Measurements from ENCODE around the gene LCN15.
"Not testable (repeated sequence)": the region's sequence is repeated elsewhere in the genome, so short reads cannot be mapped to it uniquely, and the experiment has no call there.

The LCN15 gene, protein sequence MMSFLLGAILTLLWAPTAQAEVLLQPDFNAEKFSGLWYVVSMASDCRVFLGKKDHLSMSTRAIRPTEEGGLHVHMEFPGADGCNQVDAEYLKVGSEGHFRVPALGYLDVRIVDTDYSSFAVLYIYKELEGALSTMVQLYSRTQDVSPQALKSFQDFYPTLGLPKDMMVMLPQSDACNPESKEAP

DNA sequence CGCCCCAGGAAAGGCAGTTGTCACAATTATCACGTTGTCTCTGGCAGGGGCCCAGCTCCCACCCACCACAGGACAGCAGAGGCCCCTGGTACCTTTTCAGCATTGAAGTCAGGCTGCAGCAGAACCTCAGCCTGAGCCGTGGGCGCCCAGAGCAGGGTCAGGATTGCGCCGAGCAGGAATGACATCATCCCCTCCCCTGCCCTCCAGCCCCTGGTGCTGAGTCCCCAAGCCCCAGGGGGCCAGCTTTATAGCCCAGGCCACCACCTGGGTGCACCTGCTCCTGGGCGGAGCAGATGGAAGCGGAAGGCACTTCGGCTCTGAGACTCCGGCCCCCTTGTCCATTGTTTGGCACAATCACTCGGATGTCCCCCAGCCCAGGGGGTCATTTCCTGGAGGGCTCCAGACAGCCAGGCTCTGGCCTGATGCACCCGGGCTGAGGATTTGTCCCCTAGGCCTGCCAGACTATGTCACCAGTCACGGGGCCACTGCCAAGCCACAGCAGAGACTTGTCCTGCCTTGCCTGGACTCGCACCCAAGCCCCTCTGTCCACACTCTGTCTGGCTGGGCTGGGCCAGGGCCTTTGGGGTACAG, at the start of gene LCN15:
LCN15 (minus strand) TSS at position 218 of the 591 bp plus-strand sequence; CDS start at position 188, 30 bp downstream.
- Histone ChIP-seq H3K4me3 (no peak within 1 kb of the TSS), H3K27ac (no peak within 1 kb of the TSS)

DNA sequence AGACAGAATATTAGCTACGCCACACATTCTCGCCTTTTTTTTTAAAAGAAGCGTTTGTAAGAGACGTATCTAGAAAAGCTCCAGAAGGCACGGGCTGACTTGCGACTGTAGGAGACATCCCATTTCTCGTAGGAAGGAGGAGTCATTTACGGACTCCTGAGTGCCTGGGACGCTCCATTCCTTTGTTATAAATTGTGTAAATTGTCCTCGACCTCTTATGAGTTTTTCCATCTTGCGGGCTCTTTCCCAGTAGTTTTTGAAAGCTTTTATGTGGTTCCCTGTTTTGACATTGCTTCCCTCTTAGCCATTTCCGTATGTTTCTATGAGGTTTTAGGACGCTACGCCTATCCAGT, 44.5 kb upstream of the LCN15 start:
- H3K27ac ChIP-seq: peak overlapping the region in 20 of 21 experiments; percentile 79 to 98 (median 86)

DNA sequence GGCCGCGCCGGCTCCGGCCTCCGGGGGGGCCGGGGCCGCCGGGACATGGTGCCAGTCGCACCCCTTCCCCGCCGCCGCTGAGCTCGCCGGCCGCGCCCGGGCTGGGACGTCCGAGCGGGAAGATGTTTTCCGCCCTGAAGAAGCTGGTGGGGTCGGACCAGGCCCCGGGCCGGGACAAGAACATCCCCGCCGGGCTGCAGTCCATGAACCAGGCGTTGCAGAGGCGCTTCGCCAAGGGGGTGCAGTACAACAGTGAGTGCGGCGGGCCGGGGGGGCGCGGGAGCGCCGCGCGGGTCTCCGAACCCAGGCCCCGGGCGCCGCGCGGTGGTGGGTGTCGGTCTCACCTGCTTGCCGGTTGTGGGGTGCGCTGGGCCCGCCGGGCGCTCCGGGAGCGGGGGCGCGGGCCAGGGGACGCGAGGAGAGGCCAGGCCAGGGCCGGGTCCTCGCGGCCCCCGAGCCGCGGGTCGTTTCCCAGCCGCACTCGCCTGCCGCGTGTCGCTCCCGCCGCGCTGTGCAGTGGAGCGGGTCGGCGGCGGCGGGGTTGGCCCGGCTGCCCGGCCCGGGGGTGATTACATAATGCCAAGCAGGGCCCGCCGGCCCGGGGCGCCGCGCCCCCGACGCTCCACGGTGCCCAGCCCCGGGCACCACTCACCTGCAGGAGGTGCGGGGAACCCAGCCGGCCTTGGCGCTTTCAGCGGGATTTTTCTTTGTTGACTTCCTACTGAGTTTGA, 43.9 kb upstream of the LCN15 start:
- H3K27ac ChIP-seq: peak overlapping the region; percentile 45 to 98 (median 86)

More for the DNA sequence above, 44.5 kb upstream of the LCN15 start:
- peak overlapping the region; percentile 83 to 100 (median 95) for H3K4me3 ChIP-seq

DNA sequence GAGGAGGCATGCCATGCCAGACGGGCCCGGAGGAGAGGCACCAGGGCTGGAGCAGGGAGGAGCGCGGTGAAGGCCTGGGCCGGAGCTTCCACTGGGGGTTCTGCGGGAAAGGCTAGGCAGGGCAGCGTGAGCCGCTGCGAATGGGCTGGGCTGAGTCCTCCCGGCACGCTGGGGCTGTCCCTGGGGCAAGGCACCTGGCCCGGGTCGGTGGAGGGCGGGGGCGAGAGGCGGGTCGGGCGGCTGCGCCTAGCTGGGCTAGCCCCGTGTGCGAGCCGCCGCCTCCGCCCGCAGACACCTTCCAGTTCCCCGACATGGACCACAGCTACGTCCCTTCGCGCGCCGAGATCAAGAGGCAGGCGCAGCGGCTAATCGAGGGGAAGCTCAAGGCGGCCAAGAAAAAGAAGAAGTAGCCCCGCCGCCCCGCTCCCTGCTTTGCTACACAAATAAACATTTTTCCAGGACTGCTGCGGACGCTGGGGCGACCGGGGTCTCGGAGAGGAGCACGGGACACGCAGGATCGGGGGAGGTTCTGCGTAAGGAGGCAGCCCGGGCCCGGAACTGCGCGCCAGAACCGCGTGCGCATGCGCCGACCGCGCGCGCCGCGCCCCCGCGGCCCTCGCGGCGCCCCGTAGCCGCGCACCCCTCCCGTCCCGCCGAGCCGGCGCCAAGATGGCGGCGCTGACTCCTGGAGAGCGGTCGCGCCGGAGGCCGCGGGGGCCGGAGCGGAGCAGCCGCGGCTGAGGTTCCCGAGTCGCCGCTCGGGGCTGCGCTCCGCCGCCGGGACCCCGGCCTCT, 43.2 kb upstream of the LCN15 start, which contains the start of gene RABL6:
RABL6 (plus strand) TSS at position 668 of the 794 bp plus-strand sequence. CDS start 249 bp downstream, outside the sequence.
- H3K27ac ChIP-seq: peak within 1 kb of the TSS; percentile 45 to 98 (median 88)

More for the DNA sequence above, 43.9 kb upstream of the LCN15 start:
- H3K4me3 ChIP-seq: peak overlapping the region; percentile 83 to 100 (median 95)

DNA sequence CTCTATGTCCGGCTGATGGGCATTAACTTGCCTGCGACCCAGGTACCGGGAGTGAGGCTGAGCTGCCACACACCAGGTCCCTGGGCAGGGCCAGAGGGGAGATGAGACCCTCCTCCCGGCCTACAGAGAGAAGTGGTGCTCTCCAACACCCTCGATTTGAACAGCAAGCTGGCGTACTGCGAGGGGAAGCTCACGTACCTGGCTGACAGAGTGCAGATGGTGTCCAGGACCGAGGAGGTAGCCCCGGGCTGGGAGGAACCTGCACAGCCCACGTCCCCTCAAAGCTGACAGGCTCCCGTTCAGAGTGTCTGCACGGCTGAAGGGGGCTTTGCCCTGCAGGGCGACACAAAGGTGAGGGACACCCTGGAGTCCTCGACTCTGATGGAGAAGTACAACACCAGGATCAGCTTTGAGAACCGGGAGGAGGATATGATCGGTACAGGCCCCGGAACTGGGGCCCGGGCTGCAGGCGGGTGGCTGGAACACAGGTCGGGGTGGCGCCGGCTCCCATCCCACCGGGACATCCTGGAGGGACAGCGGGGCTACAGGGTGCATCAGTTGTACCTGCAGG, 42.4 kb upstream of the LCN15 start:
- peak overlapping the region in 19 of 21 experiments; percentile 74 to 98 (median 88) for H3K27ac ChIP-seq
- peak overlapping the region; percentile 83 to 100 (median 95) for H3K4me3 ChIP-seq

More for the DNA sequence above, 43.2 kb upstream of the LCN15 start, which contains the start of gene RABL6:
- H3K4me3 ChIP-seq: peak within 1 kb of the TSS; percentile 83 to 100 (median 95)

DNA sequence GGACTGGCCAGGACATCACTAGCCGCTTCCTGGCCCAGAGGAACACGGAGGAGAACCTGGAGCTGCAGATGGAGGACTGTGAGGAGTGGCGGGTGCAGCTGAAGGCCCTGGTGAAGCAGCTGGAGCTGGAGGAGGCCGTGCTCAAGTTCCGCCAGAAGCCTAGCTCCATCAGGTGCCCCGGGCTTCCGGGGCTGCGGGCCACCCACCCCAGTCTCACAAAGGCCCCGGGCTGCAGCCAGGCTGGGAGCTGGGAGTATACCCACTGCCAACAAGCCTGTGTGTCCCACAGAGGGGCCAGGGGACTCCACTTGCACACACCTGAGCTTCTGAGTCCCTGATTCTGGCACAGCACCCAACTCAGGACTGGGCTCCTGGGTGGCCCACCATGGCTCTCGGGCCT, 41.7 kb upstream of the LCN15 start:
- Histone ChIP-seq H3K27ac (no peak overlapping the region), H3K4me3 (no peak overlapping the region)

DNA sequence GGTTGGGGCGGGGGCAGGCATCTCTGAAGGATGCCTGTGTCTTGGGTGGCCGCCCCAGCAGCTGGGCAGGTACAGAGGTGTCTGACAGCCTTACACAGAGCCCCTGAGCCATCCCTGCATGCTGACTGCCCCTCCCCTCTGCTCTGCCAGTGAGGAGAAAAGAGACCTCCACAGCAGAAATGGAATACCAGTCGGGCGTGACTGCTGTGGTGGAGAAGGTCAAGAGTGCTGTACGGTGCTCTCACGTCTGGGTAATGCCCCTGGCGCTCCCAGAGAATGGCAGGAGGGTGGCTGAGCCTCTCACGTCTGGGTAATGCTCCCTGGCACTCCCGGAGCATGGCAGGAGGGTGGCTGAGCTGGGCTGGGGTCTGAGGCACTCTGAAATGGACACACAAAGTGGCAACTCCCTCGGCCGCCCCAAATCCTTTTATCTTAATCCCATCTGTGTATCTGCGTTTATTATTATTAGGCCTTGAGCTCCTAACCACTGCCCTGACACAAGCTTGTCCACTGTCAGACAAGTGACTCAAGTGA, 41.0 kb upstream of the LCN15 start:
- Histone ChIP-seq H3K27ac (no peak overlapping the region), H3K4me3 (no peak overlapping the region)

DNA sequence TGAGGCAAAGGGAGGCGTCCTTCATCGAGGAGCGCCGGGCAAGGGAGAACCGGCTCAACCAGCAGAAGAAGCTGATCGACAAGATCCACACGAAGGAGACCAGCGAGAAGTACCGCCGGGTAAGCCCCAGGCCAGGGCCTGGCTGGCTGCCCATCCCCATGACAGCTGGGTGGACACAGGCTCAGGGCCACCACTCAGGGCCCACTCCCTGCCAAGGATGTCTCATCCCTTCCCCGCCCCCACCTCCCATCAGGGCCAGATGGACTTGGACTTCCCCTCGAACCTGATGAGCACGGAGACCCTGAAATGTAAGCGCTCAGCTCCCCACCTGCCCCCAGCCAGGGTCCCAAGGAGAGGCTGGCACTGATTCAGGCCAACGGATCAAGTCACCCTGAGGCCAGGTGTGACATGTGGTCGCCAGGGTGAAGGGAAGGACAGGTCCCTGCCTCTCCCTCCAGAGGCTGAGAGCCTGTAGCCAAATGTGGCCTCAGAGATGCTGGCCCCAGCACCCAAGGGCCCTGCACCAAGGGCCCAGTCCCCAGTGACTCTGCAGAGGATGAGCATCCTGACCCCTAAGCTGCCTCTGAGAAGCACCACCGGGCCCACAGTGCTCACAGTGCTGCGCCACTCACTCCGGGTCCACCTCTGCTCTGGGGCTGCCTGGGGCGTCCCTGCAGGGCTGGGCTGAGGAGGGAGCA, 40.3 kb upstream of the LCN15 start:
- H3K4me3 ChIP-seq: no peak overlapping the region

DNA sequence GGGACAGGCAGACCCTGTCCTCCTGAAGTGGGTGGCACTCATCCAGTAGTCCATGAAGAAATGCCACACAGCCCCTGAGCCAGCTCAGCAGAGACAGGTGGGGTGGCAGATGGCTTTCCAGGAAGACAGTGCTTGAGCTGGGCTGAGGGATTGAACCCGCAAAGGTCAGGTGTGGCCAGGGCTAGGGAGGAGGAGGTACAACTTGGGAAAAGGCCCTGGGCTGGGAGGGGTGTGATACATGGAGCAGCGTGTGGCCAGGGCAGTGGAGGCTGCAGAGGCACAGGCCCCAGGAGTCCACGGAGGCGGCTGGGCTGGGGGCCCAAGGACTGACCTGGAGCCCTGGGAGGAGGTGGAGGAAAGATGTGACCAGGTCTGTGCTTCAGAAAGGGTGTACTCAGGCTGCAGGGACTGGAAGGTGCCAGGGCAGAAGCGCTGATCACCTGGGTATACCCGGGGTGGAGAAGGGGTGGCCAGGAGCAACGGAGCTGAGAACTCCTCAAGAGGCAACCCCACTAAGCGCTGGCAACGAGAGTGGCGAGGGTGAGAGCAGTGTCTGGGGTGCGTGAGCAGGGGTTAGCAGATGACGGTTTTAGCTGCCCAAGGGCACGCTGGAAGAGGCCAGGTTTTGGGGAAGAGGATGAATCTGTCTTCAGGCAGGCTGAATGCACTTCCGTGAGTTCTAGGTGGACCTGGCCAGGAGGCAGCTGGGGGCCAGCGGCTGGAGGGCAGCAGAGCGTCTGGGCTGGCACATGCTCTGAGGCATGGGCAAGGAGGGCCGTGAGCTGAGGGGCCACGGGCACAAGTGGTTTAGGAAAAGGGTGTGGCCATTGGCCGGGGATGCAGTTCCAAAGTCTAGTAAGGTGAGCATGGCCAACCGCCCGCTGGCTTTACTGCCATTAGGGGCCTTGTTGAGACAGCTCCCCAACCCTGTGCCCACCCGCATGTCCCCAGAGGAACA, 39.5 kb upstream of the LCN15 start:
- Histone ChIP-seq H3K4me3 (no peak overlapping the region), H3K27ac (no peak overlapping the region)

More for the DNA sequence above, 40.3 kb upstream of the LCN15 start:
- no peak overlapping the region for H3K27ac ChIP-seq

DNA sequence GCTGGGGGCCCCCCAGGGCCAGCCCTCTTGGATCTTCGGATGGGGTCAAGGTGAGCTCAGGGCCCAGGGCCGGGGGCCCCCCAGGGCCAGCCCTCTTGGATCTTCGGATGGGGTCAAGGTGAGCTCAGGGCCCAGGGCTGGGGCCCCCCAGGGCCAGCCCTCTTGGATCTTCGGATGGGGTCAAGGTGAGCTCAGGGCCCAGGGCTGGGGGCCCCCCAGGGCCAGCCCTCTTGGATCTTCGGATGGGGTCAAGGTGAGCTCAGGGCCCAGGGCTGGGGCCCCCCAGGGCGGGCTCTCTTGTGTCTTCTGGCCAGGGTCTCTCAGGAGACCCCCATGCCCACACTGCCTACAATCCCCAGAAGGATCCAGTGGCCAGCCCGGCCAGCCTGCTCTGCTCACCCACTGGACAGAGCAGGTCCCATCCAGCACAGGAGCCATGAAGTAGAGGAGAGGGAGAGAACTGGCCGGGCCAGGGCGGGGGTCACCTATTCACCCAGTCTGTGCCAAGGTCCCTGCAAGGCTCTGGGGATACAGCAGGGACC, 38.8 kb upstream of the LCN15 start:
- not testable (repeated sequence) for H3K27ac ChIP-seq, H3K4me3 ChIP-seq

DNA sequence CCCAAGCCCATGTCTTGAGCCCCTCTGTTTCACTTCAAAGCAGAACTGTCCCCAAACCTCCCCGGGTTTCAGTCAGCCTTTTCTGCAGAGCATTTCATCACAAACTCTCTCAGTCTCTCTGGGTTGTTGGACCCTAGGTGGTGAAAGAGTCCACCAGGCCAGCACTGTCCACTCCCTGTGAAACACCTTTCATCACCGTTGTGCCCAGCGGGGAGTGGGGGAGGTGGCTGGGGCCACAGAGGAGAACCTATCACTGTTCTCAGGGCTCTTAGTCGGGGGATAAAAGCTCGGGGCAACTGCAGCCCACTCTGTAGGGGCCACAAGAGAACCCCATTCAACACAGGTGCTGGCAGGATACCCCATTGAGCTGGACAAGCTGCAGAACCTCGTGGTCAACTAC, 38.0 kb upstream of the LCN15 start:
- Histone ChIP-seq H3K4me3 (no peak overlapping the region), H3K27ac (no peak overlapping the region)

DNA sequence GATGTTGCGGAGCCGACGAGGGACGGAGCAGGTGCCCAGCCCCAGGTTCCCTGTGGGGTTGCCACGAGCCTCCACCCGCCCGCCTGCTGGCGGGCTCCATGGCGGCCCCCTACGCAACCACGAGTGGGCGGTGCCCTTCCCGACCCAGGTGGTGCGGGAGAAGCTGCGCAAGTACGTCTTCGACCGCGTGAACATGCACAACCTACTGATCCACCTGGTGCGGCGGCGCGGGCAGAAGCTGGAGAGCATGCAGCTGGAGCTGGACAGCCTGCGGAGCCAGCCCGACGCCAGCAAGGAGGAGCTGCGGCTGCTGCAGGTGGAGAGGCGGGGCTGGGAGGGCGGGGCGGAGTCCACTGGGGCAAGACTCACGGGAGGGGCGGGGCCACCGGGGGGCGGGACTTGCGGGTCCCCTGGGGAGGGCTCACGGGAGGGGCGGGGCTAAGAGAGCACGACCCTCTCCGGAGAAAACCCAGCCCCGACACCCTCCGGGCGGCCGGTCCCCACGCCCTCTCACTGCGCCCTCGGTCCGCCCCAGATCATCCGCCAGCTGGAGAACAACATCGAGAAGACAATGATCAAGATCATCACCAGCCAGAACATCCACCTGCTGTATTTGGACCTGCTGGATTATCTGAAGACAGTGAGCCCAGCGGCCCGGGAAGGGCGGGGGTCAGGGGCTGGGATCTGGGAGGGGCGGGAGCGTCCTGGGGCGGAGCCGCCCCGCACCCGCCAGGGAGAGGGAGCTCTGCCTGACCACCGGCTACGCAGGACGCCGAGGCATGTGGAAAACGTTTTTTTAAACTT, 35.7 kb upstream of the LCN15 start:
- Histone ChIP-seq H3K4me3 (peak overlapping the region in 6 of 7 experiments; percentile 2 to 31 (median 16)), H3K27ac (peak overlapping the region in 4 of 21 experiments; percentile 15 to 53 (median 27))

DNA sequence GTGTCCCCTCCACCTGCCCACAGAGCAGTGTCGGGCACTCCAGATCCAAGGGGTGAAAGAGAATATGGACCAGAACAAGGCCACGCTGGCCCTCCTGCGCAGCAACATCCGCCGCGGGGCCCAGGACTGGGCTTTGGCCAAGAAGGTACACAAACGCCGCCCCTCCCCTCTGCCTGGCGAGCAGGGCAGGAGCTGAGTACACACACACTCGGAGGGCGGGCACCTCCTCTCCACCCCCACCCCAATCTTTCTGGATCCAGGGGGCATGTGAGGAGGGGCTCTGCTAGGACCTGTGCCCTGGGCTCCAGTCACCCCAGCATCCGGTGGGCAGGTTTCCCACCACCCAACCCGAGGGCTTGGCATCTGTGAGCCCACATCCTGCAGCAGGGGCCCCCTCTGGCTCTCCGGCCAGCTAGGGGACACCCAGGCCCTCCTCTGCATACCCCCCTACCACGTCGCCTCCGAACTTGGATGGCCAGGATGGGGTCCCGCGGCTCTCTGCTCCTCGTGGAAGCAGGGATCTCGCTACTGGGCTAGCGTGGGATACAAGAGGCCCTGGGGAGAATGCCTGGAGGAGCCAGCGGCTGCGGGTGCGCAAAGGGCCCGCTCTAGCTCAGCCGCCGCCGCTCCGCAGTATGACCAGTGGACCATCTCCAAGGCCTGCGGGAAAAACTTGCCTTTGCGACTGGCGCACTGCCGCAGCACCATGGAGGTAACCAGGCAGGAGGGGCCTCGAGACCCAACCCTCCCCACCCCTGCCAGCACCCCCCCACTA, 34.9 kb upstream of the LCN15 start:
- Histone ChIP-seq H3K4me3 (peak overlapping the region in 5 of 7 experiments; percentile 14 to 31 (median 17)), H3K27ac (peak overlapping the region in 1 of 21 experiments; percentile 17)

DNA sequence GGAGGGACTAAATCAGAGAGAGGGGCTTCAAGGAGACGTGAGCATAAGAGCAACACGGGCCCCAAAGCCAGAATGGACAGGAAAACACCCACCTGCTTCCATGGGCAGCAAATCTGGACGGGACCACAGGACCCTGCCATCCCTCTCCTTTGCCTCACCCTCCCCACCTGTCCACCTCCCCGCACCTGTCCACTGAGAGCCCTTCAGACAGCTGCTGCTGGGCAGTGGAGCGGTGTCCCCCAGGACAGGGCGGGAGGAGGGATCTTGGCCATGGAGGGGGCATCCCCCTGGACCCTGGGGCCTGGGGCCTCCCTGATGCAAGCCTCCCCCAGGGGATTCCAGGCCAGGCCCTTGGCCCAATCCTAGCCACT, 34.4 kb upstream of the LCN15 start:
- Histone ChIP-seq H3K4me3 (no peak overlapping the region), H3K27ac (no peak overlapping the region)

DNA sequence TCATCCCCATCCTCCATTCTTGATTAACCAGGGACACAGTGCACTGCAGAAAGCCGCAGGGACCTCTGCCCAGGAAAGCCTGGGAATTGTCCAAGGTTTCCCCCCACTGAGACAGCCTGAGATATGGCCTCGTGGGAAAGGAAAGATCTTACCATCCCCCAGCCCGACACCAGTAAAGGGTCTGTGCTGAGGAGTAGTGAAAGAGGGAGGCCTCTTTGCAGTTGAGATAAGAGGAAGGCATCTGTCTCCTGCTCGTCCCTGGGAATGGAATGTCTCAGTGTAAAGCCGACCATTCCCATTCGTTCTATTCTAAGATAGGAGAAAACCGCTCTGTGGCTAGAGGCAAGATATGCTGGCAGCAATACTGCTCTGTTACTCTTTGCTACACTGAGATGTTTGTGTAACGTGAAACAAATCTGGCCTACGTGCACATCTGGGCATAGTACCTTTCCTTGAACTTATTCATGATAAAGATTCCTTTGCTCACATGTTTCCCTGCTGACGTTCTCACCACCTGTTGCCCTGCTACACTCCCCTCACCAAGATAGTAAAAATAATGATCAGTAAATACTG, 32.5 kb upstream of the LCN15 start:
- not testable (repeated sequence) for H3K4me3 ChIP-seq, H3K27ac ChIP-seq

Data from skin epidermis (tissue), 12 donors.